Left lung (tissue), 10 donors: ENCODE results near the gene POLD4. TPM values are rescaled to one million over a fixed set of nuclear protein-coding genes. Genes with fewer than 3 reads are reported as not detected.

ENCODE experiments used
- ATAC-seq: fragments of 200-7000 bp; cut with Tn5 transposase; one replicate; pipeline ENCODE4 v1.9.1; 2020; ENCODE audit warnings: moderate library complexity
- DNase-seq, 4 donors: peaks; one replicate each; pipeline ENCODE4 v3.0.0-alpha.2; 2013 to 2020
- H3K27ac ChIP-seq, 2 donors: fragments of 200-600 bp; sonication (generic) in 1 of 2; one replicate each; pipeline versions ENCODE4 v1.5.0 to v1.8.0; 2020 to 2021
- H3K27me3 ChIP-seq, 2 donors: fragments of 200-600 bp; sonication (generic) in 1 of 2; one replicate each; pipeline versions ENCODE4 v1.5.0 to v1.8.0; 2020 to 2021
- H3K36me3 ChIP-seq, 2 donors: fragments of 200-600 bp; sonication (generic) in 1 of 2; one replicate each; pipeline versions ENCODE4 v1.5.0 to v1.8.0; 2020 to 2021
- H3K4me1 ChIP-seq, 2 donors: fragments of 200-600 bp; one replicate each; pipeline ENCODE4 v1.8.0; 2021
- H3K4me3 ChIP-seq, 2 donors: fragments of 200-600 bp; sonication (generic) in 1 of 2; one replicate each; pipeline versions ENCODE4 v1.5.0 to v1.8.0; 2020 to 2021; ENCODE audit warnings: mild to moderate bottlenecking in 1 of 2
- H3K9me3 ChIP-seq, 2 donors: fragments of 200-600 bp; sonication (generic) in 1 of 2; one replicate each; pipeline versions ENCODE4 v1.5.0 to v1.8.0; 2020 to 2021
- intact Hi-C, 2 donors: fragments of 100-400 bp; cut with DNase I; formaldehyde crosslinking; loops; one replicate each; pipeline versions ENCODE4 v1.11.2 to v1.14.2; 2022
- polyA plus RNA-seq, 6 donors: library from polyadenylated mRNA; unstranded; fragments of 120-200 nt; gene quantifications; one replicate each; pipeline ENCODE4 v1.2.1, GENCODE V29; 2013; ENCODE audit not compliant: insufficient read length in 6 of 6
- total RNA-seq, 2 donors: library from RNA; stranded (reverse); fragmentation: NEBNext Ultra II Directional; extraction: Animal tissue kit (Norgen Biotek cat#: 25700); gene quantifications; one replicate each; pipeline ENCODE4 v1.2.1, GENCODE V29; 2021
- TF ChIP-seq, protein P1 (sequence below), 2 donors: fragments of 200-600 bp; sonication (generic) in 1 of 2; IDR thresholded peaks; one replicate each; pipeline versions ENCODE4 v1.5.0 to v1.8.0; 2021; ENCODE audit warnings: antibody characterized with exemption in 2 of 2
- donor health status: DM: no; HTN: yes; CAD: no.
- donor health status: DM: no; HTN: no; CAD: no.

Gene POLD4
- total and polyA plus RNA-seq, 8 donors: 26.7 to 77.3 (median 33.8) TPM

DNA sequence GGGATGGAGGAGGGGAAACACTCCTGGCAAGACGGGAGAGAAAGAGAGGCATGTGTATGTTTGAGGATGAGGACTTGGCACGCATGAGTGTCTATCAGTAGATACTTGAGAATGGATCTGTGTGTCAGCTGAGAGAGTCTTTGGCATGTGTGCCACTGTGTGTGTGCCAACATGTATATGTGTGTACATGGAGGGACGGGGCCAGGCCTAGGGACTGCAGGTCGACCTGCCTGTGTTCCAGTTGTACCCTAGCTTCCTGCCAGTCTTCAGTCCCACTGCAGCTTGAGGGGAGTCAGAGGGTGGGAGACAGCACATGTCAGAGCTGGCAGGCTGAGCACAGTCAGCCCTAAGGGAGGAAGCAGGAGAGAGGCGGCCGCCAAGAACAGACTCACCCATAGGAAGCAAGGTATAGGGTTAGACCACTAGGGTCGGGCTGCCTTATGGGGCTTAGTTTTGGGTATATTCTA, 14.4 kb upstream of the POLD4 start:
- intact Hi-C loops: no loop called here
- Histone ChIP-seq H3K4me1 (peaks cover 34 to 81% of the 10 kb centered on the region in 2 donors), H3K9me3 (no peaks in the 10 kb centered on the region), H3K27me3 (no peaks in the 10 kb centered on the region), H3K27ac (no peak overlapping the region), H3K36me3 (peaks cover 0 to 19% of the 10 kb centered on the region in 2 donors), H3K4me3 (no peak overlapping the region)
- DNase-seq (no peak), ATAC-seq (no peak)
- TF ChIP-seq, protein P1, sequence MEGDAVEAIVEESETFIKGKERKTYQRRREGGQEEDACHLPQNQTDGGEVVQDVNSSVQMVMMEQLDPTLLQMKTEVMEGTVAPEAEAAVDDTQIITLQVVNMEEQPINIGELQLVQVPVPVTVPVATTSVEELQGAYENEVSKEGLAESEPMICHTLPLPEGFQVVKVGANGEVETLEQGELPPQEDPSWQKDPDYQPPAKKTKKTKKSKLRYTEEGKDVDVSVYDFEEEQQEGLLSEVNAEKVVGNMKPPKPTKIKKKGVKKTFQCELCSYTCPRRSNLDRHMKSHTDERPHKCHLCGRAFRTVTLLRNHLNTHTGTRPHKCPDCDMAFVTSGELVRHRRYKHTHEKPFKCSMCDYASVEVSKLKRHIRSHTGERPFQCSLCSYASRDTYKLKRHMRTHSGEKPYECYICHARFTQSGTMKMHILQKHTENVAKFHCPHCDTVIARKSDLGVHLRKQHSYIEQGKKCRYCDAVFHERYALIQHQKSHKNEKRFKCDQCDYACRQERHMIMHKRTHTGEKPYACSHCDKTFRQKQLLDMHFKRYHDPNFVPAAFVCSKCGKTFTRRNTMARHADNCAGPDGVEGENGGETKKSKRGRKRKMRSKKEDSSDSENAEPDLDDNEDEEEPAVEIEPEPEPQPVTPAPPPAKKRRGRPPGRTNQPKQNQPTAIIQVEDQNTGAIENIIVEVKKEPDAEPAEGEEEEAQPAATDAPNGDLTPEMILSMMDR (IDR thresholded peaks at IDR 0.05): no peak

DNA sequence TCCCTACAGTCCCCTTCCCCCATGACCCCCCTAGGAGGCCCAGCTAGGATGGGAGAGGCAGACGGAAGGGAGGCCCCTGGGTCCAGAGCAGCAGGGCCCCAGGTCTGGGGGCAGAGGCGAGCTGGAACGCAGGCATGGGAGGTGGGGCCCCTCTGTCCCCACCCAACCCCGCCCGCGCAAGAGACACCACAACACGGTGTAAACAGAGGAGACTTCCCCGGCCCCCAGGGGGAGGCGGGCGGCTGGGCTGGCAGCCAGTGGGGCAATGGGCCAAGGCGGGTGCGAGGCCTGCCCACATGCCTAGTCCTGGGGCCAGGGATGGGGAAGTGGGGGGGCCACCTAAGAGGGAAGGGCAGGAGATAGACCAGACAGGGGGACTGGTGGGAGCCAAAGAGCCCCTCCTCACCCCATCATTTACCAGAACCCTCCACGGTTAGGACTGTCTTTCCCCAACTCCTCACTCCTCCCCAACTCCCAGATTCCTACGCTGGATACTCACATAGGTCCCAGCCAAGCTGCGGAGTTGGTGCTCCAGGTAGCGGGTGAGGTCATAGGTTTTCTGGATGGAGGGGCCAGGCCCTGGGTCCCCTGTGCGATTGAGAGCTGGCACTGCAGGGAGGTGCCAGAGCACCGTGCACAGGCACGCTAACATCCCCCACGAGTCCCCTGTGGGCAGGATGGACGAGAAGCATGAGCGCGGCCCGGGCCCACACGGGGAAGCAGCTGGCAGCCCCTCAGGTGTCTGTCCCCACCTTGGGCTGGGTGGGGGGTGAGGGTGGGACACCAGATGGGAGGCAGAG, 13.8 kb upstream of the POLD4 start:
- Histone ChIP-seq H3K9me3 (no peaks in the 10 kb centered on the region), H3K36me3 (peaks cover 0 to 19% of the 10 kb centered on the region in 2 donors), H3K27me3 (no peaks in the 10 kb centered on the region), H3K27ac (peak overlapping the region; percentile 9 to 33), H3K4me1 (peaks cover 34 to 78% of the 10 kb centered on the region in 2 donors), H3K4me3 (no peak overlapping the region)
- ATAC-seq (no peak), DNase-seq (peak in 1 of 4 donors; percentile 67)
- intact Hi-C loops: no loop called here
- TF ChIP-seq, protein P1 (IDR thresholded peaks at IDR 0.05): no peak

DNA sequence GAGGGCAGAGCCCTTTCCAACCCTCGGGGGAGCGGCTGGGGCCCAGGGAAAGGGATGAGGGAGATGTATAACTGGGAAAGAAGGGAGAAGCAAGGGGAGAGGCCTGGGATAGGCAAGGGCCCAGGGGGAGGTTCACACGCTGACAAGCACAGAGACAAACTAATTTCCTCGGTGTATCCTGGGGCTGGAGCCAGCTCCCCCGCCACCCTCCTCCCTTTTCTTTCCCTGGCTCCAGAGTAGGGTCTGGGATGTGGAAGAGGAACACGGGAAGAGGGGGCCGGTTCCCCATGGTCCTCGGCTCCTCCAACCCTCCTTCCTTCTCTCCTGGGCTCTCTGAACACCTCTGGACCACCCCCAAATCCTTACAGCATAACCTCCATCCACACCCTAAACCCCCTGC, 13.2 kb upstream of the POLD4 start:
- H3K4me1 ChIP-seq: peaks cover 27 to 71% of the 10 kb centered on the region in 2 donors
- TF ChIP-seq, protein P1 (IDR thresholded peaks at IDR 0.05): no peak
- peak; percentile 12 for ATAC-seq
- peaks cover 0 to 19% of the 10 kb centered on the region in 2 donors for H3K36me3 ChIP-seq
- intact Hi-C loops: no loop called here
- H3K4me3 ChIP-seq: no peak overlapping the region
- no peaks in the 10 kb centered on the region for H3K27me3 ChIP-seq
- H3K9me3 ChIP-seq: no peaks in the 10 kb centered on the region
- H3K27ac ChIP-seq: peak overlapping the region; percentile 9 to 33
- DNase-seq: peak in 1 of 4 donors; percentile 74

DNA sequence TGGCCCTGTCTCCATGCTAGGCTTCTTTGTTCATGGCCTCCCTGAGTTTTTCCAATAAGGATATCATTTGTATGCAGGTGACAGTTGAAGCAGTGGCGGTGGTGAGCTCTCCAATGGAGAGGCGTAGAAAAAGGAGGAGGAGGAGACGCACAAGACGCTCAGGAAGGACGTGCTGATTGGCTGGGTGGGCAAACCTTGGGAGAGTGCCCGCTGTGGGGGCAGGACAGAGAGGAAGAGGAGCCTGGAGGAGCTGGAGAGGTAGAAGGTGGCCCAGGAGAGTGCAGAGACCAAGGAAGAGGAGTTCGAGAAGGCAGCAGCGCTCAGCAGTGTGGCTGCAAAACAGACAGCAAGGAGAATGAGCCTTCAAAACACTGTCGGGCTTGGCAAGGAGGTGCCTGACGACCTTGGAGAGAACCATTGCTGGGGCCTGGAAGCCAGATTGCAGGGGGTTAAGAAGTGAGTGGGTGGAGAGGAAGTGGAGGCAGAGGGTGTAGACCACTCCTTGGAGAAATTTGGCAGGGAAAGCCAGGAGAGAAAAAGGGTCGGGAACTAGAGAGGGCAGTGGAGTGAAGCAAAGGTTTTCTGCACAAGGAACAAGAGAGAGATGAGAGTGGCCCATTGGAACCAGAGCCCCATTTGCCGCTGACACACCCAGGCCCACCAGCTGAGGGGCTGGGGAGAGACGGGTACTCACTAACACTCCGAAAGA, 12.5 kb upstream of the POLD4 start:
- no peak for DNase-seq

More for the DNA sequence above, 12.5 kb upstream of the POLD4 start:
- H3K36me3 ChIP-seq: peaks cover 0 to 19% of the 10 kb centered on the region in 2 donors
- H3K4me1 ChIP-seq: peaks cover 21 to 65% of the 10 kb centered on the region in 2 donors
- H3K27me3 ChIP-seq: no peaks in the 10 kb centered on the region
- no peak overlapping the region for H3K4me3 ChIP-seq
- intact Hi-C loops: no loop called here
- ATAC-seq: no peak
- TF ChIP-seq, protein P1 (IDR thresholded peaks at IDR 0.05): no peak
- H3K9me3 ChIP-seq: no peaks in the 10 kb centered on the region
- H3K27ac ChIP-seq: peak overlapping the region in 1 of 2 donors; percentile 9
